ENCODE results near the gene OR4E2.

Gene OR4E2

GRCh38 chr14:21652209-21652808 is 1.3 kb upstream of the OR4E2 start:
- DNase-seq (ENCODE audit: extremely low read depth, insufficient read length): no peak
- Histone ChIP-seq H3K27me3 (replicated peaks; ENCODE audit: control insufficient read depth, insufficient read depth, low read length) (no peaks in the 10 kb centered on the region), H3K36me3 (ENCODE audit: control insufficient read depth, insufficient read depth, low read length) (no peaks in the 10 kb centered on the region), H3K4me3 (replicated peaks; ENCODE audit: low read depth, low read length) (no peak overlapping the region)
- TF ChIP-seq CTCF (IDR thresholded peaks at IDR 0.05; ENCODE audit: insufficient read depth, low read length, poor library complexity, severe bottlenecking): no peak

GRCh38 chr14:21654215-21654614 is 580 bp downstream of the OR4E2 start:
- TF ChIP-seq CTCF (IDR thresholded peaks at IDR 0.05; ENCODE audit: insufficient read depth, low read length, poor library complexity, severe bottlenecking): no peak
- H3K4me3 ChIP-seq (replicated peaks; ENCODE audit: low read depth, low read length): no peak overlapping the region
- H3K27me3 ChIP-seq (replicated peaks; ENCODE audit: control insufficient read depth, insufficient read depth, low read length): no peaks in the 10 kb centered on the region
- no peaks in the 10 kb centered on the region for H3K36me3 ChIP-seq (ENCODE audit: control insufficient read depth, insufficient read depth, low read length)
- no peak for DNase-seq (ENCODE audit: extremely low read depth, insufficient read length)

GRCh38 chr14:21656980-21657379 is 3.3 kb downstream of the OR4E2 start:
- Histone ChIP-seq H3K4me3 (replicated peaks; ENCODE audit: low read depth, low read length) (no peak overlapping the region), H3K36me3 (ENCODE audit: control insufficient read depth, insufficient read depth, low read length) (no peaks in the 10 kb centered on the region), H3K27me3 (replicated peaks; ENCODE audit: control insufficient read depth, insufficient read depth, low read length) (no peaks in the 10 kb centered on the region)
- DNase-seq (ENCODE audit: extremely low read depth, insufficient read length): no peak
- TF ChIP-seq CTCF (IDR thresholded peaks at IDR 0.05; ENCODE audit: insufficient read depth, low read length, poor library complexity, severe bottlenecking): no peak

- no peak for DNase-seq (ENCODE audit: extremely low read depth, insufficient read length)
- no peak for TF ChIP-seq CTCF (IDR thresholded peaks at IDR 0.05; ENCODE audit: insufficient read depth, low read length, poor library complexity, severe bottlenecking)
- Histone ChIP-seq H3K27me3 (replicated peaks; ENCODE audit: control insufficient read depth, insufficient read depth, low read length) (peaks cover 2% of the 10 kb centered on the region; the same call in 1 of the 2 replicates), H3K4me3 (replicated peaks; ENCODE audit: low read depth, low read length) (no peak overlapping the region), H3K36me3 (ENCODE audit: control insufficient read depth, insufficient read depth, low read length) (no peaks in the 10 kb centered on the region)
Observed at GRCh38 chr14:21668377-21668776, 14.7 kb downstream of the OR4E2 start.

GRCh38 chr14:21669284-21669683 is 15.6 kb downstream of the OR4E2 start:
- no peak for DNase-seq (ENCODE audit: extremely low read depth, insufficient read length)
- no peak for TF ChIP-seq CTCF (IDR thresholded peaks at IDR 0.05; ENCODE audit: insufficient read depth, low read length, poor library complexity, severe bottlenecking)
- Histone ChIP-seq H3K36me3 (ENCODE audit: control insufficient read depth, insufficient read depth, low read length) (no peaks in the 10 kb centered on the region), H3K4me3 (replicated peaks; ENCODE audit: low read depth, low read length) (no peak overlapping the region), H3K27me3 (replicated peaks; ENCODE audit: control insufficient read depth, insufficient read depth, low read length) (peaks cover 2% of the 10 kb centered on the region; the same call in 1 of the 2 replicates)

- no peaks in the 10 kb centered on the region for H3K36me3 ChIP-seq (ENCODE audit: control insufficient read depth, insufficient read depth, low read length)
- H3K4me3 ChIP-seq (replicated peaks; ENCODE audit: low read depth, low read length): no peak overlapping the region
- DNase-seq (ENCODE audit: extremely low read depth, insufficient read length): no peak
- TF ChIP-seq CTCF (IDR thresholded peaks at IDR 0.05; ENCODE audit: insufficient read depth, low read length, poor library complexity, severe bottlenecking): no peak
- peaks cover 2% of the 10 kb centered on the region; the same call in 1 of the 2 replicates for H3K27me3 ChIP-seq (replicated peaks; ENCODE audit: control insufficient read depth, insufficient read depth, low read length)
Observed at GRCh38 chr14:21671371-21671770, 17.7 kb downstream of the OR4E2 start.
